ENCODE data around the gene PMS2. TPM values are rescaled to one million over a fixed set of nuclear protein-coding genes. Genes with fewer than 3 reads are reported as not detected.
"Not testable (repeated sequence)": the region's sequence is repeated elsewhere in the genome, so short reads cannot be mapped to it uniquely, and the experiment has no call there.

Gene PMS2
- total RNA-seq, 4 donors from 2014 or later, result 11.5 to 22.7 (median 12.8) TPM

- Histone ChIP-seq H3K4me3 (no peak overlapping the region), H3K36me3 (peaks cover 0 to 67% (median 21%) of the 10 kb centered on the region in 3 donors), H3K27me3 (no peaks in the 10 kb centered on the region), H3K27ac (peak overlapping the region in 1 of 4 donors; percentile 25), H3K9me3 (no peaks in the 10 kb centered on the region), H3K4me1 (peaks cover 0 to 19% (median 0%) of the 10 kb centered on the region in 4 donors)
- TF ChIP-seq POLR2A (IDR thresholded peaks at IDR 0.05) (no peak), EP300 (IDR thresholded peaks at IDR 0.05) (no peak), CTCF (IDR thresholded peaks at IDR 0.05) (no peak)
- DNase-seq (ENCODE audit: low spot score in 2 of 2), result no peak
- WGBS, 2 donors, result 86 to 87% methylated on average over 8 of the region's 8 CpGs
Observed at GRCh38 chr7:6016653-6016966, 7.8 kb upstream of the PMS2 start.

GRCh38 chr7:6015917-6016652 is 7.2 kb upstream of the PMS2 start:
- peak; percentile 66 to 70 for DNase-seq (ENCODE audit: low spot score in 2 of 2)
- Histone ChIP-seq H3K36me3 (peaks cover 0 to 62% (median 20%) of the 10 kb centered on the region in 3 donors), H3K9me3 (no peaks in the 10 kb centered on the region), H3K27ac (peak overlapping the region in 2 of 4 donors; percentile 43 to 47), H3K4me1 (peaks cover 0 to 19% (median 0%) of the 10 kb centered on the region in 4 donors), H3K27me3 (no peaks in the 10 kb centered on the region), H3K4me3 (no peak overlapping the region)
- TF ChIP-seq EP300 (IDR thresholded peaks at IDR 0.05), result peak in 1 of 2 donors; percentile 36
- no peak for TF ChIP-seq POLR2A (IDR thresholded peaks at IDR 0.05)
- TF ChIP-seq CTCF (IDR thresholded peaks at IDR 0.05), result no peak
- 67 to 77% methylated on average over 8 of the region's 8 CpGs for WGBS, 2 donors

GRCh38 chr7:6012355-6013104 is 3.7 kb upstream of the PMS2 start:
- DNase-seq (ENCODE audit: low spot score in 2 of 2), result no peak
- TF ChIP-seq CTCF (IDR thresholded peaks at IDR 0.05) (no peak), EP300 (IDR thresholded peaks at IDR 0.05) (no peak), POLR2A (IDR thresholded peaks at IDR 0.05) (no peak)
- no peaks in the 10 kb centered on the region for H3K9me3 ChIP-seq
- peaks cover 0 to 26% (median 2%) of the 10 kb centered on the region in 3 donors for H3K36me3 ChIP-seq
- H3K4me1 ChIP-seq, result peaks cover 0 to 41% (median 10%) of the 10 kb centered on the region in 4 donors
- no peak overlapping the region for H3K27ac ChIP-seq
- no peak overlapping the region for H3K4me3 ChIP-seq
- WGBS, 2 donors, result 80 to 82% methylated on average over 14 of the region's 14 CpGs
- H3K27me3 ChIP-seq, result no peaks in the 10 kb centered on the region

GRCh38 chr7:6011541-6011940 is 2.7 kb upstream of the PMS2 start:
- TF ChIP-seq CTCF (IDR thresholded peaks at IDR 0.05), result no peak
- TF ChIP-seq EP300 (IDR thresholded peaks at IDR 0.05), result no peak
- TF ChIP-seq POLR2A (IDR thresholded peaks at IDR 0.05), result no peak
- Histone ChIP-seq H3K4me1 (peaks cover 0 to 40% (median 10%) of the 10 kb centered on the region in 4 donors), H3K36me3 (peaks cover 0 to 17% (median 0%) of the 10 kb centered on the region in 3 donors), H3K4me3 (no peak overlapping the region), H3K9me3 (no peaks in the 10 kb centered on the region), H3K27ac (no peak overlapping the region), H3K27me3 (no peaks in the 10 kb centered on the region)
- 68 to 73% methylated on average over 2 of the region's 2 CpGs for WGBS, 2 donors
- DNase-seq (ENCODE audit: low spot score in 2 of 2), result no peak

- DNase-seq (ENCODE audit: low spot score in 2 of 2); H3K4me3 ChIP-seq; H3K36me3 ChIP-seq; H3K27me3 ChIP-seq; H3K9me3 ChIP-seq: not testable (repeated sequence)
- WGBS, 2 donors, result 85 to 90% methylated on average over 8 of the region's 8 CpGs
- H3K27ac ChIP-seq, result peak overlapping the region in 2 of 4 donors; percentile 89 to 93
- H3K4me1 ChIP-seq, result peaks cover 0 to 28% (median 10%) of the 10 kb centered on the region in 4 donors
Observed at GRCh38 chr7:6010370-6010769, 1.5 kb upstream of the PMS2 start.

- H3K27me3 ChIP-seq; DNase-seq (ENCODE audit: low spot score in 2 of 2); H3K9me3 ChIP-seq: not testable (repeated sequence)
- peaks cover 0 to 24% (median 10%) of the 10 kb centered on the region in 4 donors for H3K4me1 ChIP-seq
- peak overlapping the region; percentile 70 to 86 (median 76) for H3K4me3 ChIP-seq
- WGBS, 2 donors, result 47% methylated on average over 27 of the region's 27 CpGs
- peak overlapping the region in 3 of 4 donors; percentile 58 to 93 (median 89) for H3K27ac ChIP-seq
- H3K36me3 ChIP-seq, result peaks cover 0 to 17% (median 0%) of the 10 kb centered on the region in 3 donors
Observed at GRCh38 chr7:6007835-6008590, 836 bp downstream of the PMS2 start.

All from tibial nerve (tissue), 4 donors.